ENCODE results near the gene CA11.

GRCh38 chr19:48664476-48664875, 18.5 kb upstream of the CA11 start:
- TF ChIP-seq CTCF (IDR thresholded peaks at IDR 0.05; ENCODE audit: insufficient read depth, low read depth, low read length) (no peak), EZH2 (IDR thresholded peaks at IDR 0.05; ENCODE audit: insufficient read depth, low read length) (no peak)
